NCI-H526 treated with DMSO at 0.1 percent for 48 hours (cell line): ENCODE results near the gene KRTAP5-2.

Experiments used
- DNase-seq: peaks from one replicate; lab custom pipeline; 2025; lab: John Stamatoyannopoulos, UW

The KRTAP5-2 gene

GRCh38 chr11:1567052-1567720 lies 30.9 kb downstream of the KRTAP5-2 start:
- DNase-seq = no peak

GRCh38 chr11:1566381-1567051 lies 31.6 kb downstream of the KRTAP5-2 start:
- no peak for DNase-seq

- no peak for DNase-seq
Observed at GRCh38 chr11:1565904-1566247, 32.2 kb downstream of the KRTAP5-2 start.

- DNase-seq = no peak
Observed at GRCh38 chr11:1565173-1565903, 32.8 kb downstream of the KRTAP5-2 start.

- no peak for DNase-seq
Observed at GRCh38 chr11:1564535-1565172, 33.4 kb downstream of the KRTAP5-2 start.

- DNase-seq = no peak
Observed at GRCh38 chr11:1563697-1564534, 34.2 kb downstream of the KRTAP5-2 start.

- no peak for DNase-seq
Observed at GRCh38 chr11:1563149-1563638, 34.9 kb downstream of the KRTAP5-2 start.

- DNase-seq = no peak
Observed at GRCh38 chr11:1562469-1563148, 35.5 kb downstream of the KRTAP5-2 start.

- DNase-seq = no peak
Observed at GRCh38 chr11:1561955-1562354, 36.1 kb downstream of the KRTAP5-2 start.

- no peak for DNase-seq
Observed at GRCh38 chr11:1561266-1561665, 36.8 kb downstream of the KRTAP5-2 start.

GRCh38 chr11:1560649-1561251 lies 37.3 kb downstream of the KRTAP5-2 start:
- no peak for DNase-seq

- DNase-seq = no peak
Observed at GRCh38 chr11:1560002-1560648, 38.0 kb downstream of the KRTAP5-2 start.

GRCh38 chr11:1559111-1559951 lies 38.8 kb downstream of the KRTAP5-2 start:
- DNase-seq = peak; percentile 39

GRCh38 chr11:1558775-1559110 lies 39.4 kb downstream of the KRTAP5-2 start:
- DNase-seq = no peak

GRCh38 chr11:1557904-1558774 lies 40.0 kb downstream of the KRTAP5-2 start:
- DNase-seq = no peak

GRCh38 chr11:1557051-1557884 lies 40.8 kb downstream of the KRTAP5-2 start:
- no peak for DNase-seq

GRCh38 chr11:1556278-1556902 lies 41.7 kb downstream of the KRTAP5-2 start:
- DNase-seq = no peak
